ENCODE results near the gene PWWP2B. TPM values are rescaled to one million over a fixed set of nuclear protein-coding genes. Genes with fewer than 3 reads are reported as not detected.
"Not testable (repeated sequence)": the region's sequence is repeated elsewhere in the genome, so short reads cannot be mapped to it uniquely, and the experiment has no call there.

PWWP2B gene
- total RNA-seq, 4 donors from 2014 or later = 45.9 to 129 (median 61.2) TPM

GRCh38 chr10:132376394-132376851 lies 20.6 kb upstream of the PWWP2B start:
- WGBS, 2 donors (ENCODE audit: low coverage in 1 of 2) = 86% methylated on average over 15 of the region's 15 CpGs; no CpG with 5 or more reads in 1 of the 2 donors
- DNase-seq = no peak

DNA sequence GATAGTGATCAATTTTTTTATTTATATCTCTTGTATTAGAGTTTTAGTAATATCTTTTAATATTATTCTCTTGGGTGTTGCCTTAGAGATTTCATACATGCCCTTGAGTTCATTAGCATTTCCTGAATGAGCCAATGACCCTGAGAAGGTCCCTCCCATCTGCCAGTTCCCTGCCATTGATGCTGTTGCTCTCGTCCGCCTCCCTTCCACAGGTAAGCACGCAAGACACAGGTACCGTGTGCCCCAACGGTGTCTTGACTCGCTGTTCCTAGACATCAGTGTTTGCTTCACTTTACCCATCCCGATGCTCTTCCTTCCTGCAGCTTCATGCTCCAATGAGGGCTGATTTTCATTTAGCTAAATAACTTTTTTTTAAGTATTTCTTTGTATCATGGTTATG lies 19.7 kb upstream of the PWWP2B start:
- DNase-seq = no peak
- 94 to 100% methylated on average over 4 to 7 of the region's 7 CpGs for WGBS, 2 donors (ENCODE audit: low coverage in 1 of 2)
- in situ Hi-C loops (cut with MboI; ENCODE audit: low pct_ligation_motif_present in 1 of 4, low pct_unique_long_range_greater_than_20kb in 1 of 4, low sequenced_read_pairs in 3 of 4) = loop anchor here in 2 of 4 donors (25.0 kb wide), 2 partner anchors 160 to 260 kb away; partner anchors contain the start of gene INPP5A (in 2 of the 2)
- TF ChIP-seq POLR2A (IDR thresholded peaks at IDR 0.05) = no peak
- no peak for TF ChIP-seq POLR2AphosphoS5 (IDR thresholded peaks at IDR 0.05)
- TF ChIP-seq, protein P1, sequence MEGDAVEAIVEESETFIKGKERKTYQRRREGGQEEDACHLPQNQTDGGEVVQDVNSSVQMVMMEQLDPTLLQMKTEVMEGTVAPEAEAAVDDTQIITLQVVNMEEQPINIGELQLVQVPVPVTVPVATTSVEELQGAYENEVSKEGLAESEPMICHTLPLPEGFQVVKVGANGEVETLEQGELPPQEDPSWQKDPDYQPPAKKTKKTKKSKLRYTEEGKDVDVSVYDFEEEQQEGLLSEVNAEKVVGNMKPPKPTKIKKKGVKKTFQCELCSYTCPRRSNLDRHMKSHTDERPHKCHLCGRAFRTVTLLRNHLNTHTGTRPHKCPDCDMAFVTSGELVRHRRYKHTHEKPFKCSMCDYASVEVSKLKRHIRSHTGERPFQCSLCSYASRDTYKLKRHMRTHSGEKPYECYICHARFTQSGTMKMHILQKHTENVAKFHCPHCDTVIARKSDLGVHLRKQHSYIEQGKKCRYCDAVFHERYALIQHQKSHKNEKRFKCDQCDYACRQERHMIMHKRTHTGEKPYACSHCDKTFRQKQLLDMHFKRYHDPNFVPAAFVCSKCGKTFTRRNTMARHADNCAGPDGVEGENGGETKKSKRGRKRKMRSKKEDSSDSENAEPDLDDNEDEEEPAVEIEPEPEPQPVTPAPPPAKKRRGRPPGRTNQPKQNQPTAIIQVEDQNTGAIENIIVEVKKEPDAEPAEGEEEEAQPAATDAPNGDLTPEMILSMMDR (IDR thresholded peaks at IDR 0.05) = no peak
- no peak for TF ChIP-seq EP300 (IDR thresholded peaks at IDR 0.05; ENCODE audit: low read depth)
- no peaks in the 10 kb centered on the region for H3K9me3 ChIP-seq
- H3K27me3 ChIP-seq = no peaks in the 10 kb centered on the region
- no peak overlapping the region for H3K4me3 ChIP-seq
- intact Hi-C loops (cut with DNase I; ENCODE audit: low total_unique reads) = no loop called here
- no peaks in the 10 kb centered on the region for H3K36me3 ChIP-seq
- H3K27ac ChIP-seq = no peak overlapping the region
- H3K4me1 ChIP-seq = no peaks in the 10 kb centered on the region

More at GRCh38 chr10:132376394-132376851, 20.6 kb upstream of the PWWP2B start:
- Histone ChIP-seq H3K9me3 (no peaks in the 10 kb centered on the region), H3K4me1 (no peaks in the 10 kb centered on the region), H3K27ac (no peak overlapping the region), H3K27me3 (no peaks in the 10 kb centered on the region), H3K4me3 (no peak overlapping the region), H3K36me3 (no peaks in the 10 kb centered on the region)
- in situ Hi-C loops (cut with MboI; ENCODE audit: low pct_ligation_motif_present in 1 of 4, low pct_unique_long_range_greater_than_20kb in 1 of 4, low sequenced_read_pairs in 3 of 4) (loop anchor here in 2 of 4 donors (25.0 kb wide), 2 partner anchors 161 to 261 kb away; partner anchors contain the start of gene INPP5A (in 2 of the 2)), intact Hi-C loops (cut with DNase I; ENCODE audit: low total_unique reads) (no loop called here)
- TF ChIP-seq, protein P1 (IDR thresholded peaks at IDR 0.05) = no peak
- no peak for TF ChIP-seq POLR2AphosphoS5 (IDR thresholded peaks at IDR 0.05)
- TF ChIP-seq POLR2A (IDR thresholded peaks at IDR 0.05) = no peak
- no peak for TF ChIP-seq EP300 (IDR thresholded peaks at IDR 0.05; ENCODE audit: low read depth)

- H3K36me3 ChIP-seq; H3K4me3 ChIP-seq; intact Hi-C loops (cut with DNase I; ENCODE audit: low total_unique reads); H3K27ac ChIP-seq; H3K4me1 ChIP-seq; H3K27me3 ChIP-seq; H3K9me3 ChIP-seq: not testable (repeated sequence)
- in situ Hi-C loops (cut with MboI; ENCODE audit: low pct_ligation_motif_present in 1 of 4, low pct_unique_long_range_greater_than_20kb in 1 of 4, low sequenced_read_pairs in 3 of 4) = loop anchor here in 2 of 4 donors (25.0 kb wide), 2 partner anchors 158 to 258 kb away; partner anchors contain the start of gene INPP5A (in 2 of the 2)
- 80 to 92% methylated on average over 1 to 16 of the region's 16 CpGs for WGBS, 2 donors (ENCODE audit: low coverage in 1 of 2)
- DNase-seq = peak; percentile 2
Observed at GRCh38 chr10:132379026-132379425, 18.0 kb upstream of the PWWP2B start.

DNA sequence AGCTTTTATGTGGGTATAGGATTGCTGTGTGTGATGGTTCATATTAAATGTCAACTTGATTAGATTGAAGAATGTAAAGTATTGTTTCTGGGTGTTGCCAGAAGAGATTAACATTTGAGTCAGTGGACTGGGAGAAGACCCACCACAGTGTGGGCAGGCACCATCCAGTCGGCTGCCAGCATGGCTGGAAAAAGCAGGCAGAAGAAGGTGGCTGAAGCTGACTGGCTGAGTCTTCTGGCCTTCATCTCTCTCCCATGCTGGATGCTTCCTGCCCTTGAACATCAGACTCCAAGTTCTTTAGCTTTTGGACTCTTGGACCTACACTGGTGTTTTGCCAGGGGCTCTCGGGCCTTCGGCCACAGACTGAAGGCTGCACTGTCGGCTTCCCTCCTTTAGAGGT lies 16.0 kb upstream of the PWWP2B start:
- H3K4me1 ChIP-seq; H3K4me3 ChIP-seq; intact Hi-C loops (cut with DNase I; ENCODE audit: low total_unique reads); H3K36me3 ChIP-seq; H3K9me3 ChIP-seq; DNase-seq; H3K27me3 ChIP-seq; H3K27ac ChIP-seq: not testable (repeated sequence)
- WGBS, 2 donors (ENCODE audit: low coverage in 1 of 2) = 96 to 100% methylated on average over 3 to 4 of the region's 4 CpGs
- in situ Hi-C loops (cut with MboI; ENCODE audit: low pct_ligation_motif_present in 1 of 4, low pct_unique_long_range_greater_than_20kb in 1 of 4, low sequenced_read_pairs in 3 of 4) = loop anchor here in 3 of 4 donors (10.0 to 25.0 kb wide), 3 partner anchors 156 to 256 kb away; partner anchors contain the start of gene INPP5A (in 2 of the 3)

- TF ChIP-seq POLR2A (IDR thresholded peaks at IDR 0.05) (no peak), EP300 (IDR thresholded peaks at IDR 0.05; ENCODE audit: low read depth) (no peak), POLR2AphosphoS5 (IDR thresholded peaks at IDR 0.05) (no peak)
- TF ChIP-seq, protein P1 (IDR thresholded peaks at IDR 0.05) = no peak
- in situ Hi-C loops (cut with MboI; ENCODE audit: low pct_ligation_motif_present in 1 of 4, low pct_unique_long_range_greater_than_20kb in 1 of 4, low sequenced_read_pairs in 3 of 4) = loop anchor here in 3 of 4 donors (10.0 to 25.0 kb wide), 3 partner anchors 156 to 256 kb away; partner anchors contain the start of gene INPP5A (in 2 of the 3)
- no peaks in the 10 kb centered on the region for H3K9me3 ChIP-seq
- no peaks in the 10 kb centered on the region for H3K4me1 ChIP-seq
- no peaks in the 10 kb centered on the region for H3K27me3 ChIP-seq
- H3K4me3 ChIP-seq = no peak overlapping the region
- H3K27ac ChIP-seq = no peak overlapping the region
- DNase-seq = no peak
- H3K36me3 ChIP-seq = no peaks in the 10 kb centered on the region
- intact Hi-C loops (cut with DNase I; ENCODE audit: low total_unique reads) = no loop called here
- 78 to 82% methylated on average over 2 of the region's 2 CpGs for WGBS, 2 donors (ENCODE audit: low coverage in 1 of 2)
Observed at GRCh38 chr10:132381741-132382140, 15.3 kb upstream of the PWWP2B start.
